ENCODE measurements around the gene CHIC2. TPM values are rescaled to one million over a fixed set of nuclear protein-coding genes. Genes with fewer than 3 reads are reported as not detected.

The CHIC2 gene
- total RNA-seq, 1 experiment from 2014 or later = 8.2 TPM

- Histone ChIP-seq H3K9ac (ENCODE audit: extremely low read depth, insufficient read length, low read length) (no peak overlapping the region), H4K5ac (ENCODE audit: insufficient read length, low read depth, low read length) (no peak overlapping the region), H3K23me2 (ENCODE audit: insufficient read length, low read depth, low read length, poor library complexity, severe bottlenecking) (no peaks in the 10 kb centered on the region), H3K9me3 (ENCODE audit: control insufficient read depth, low read depth, low read length) (no peaks in the 10 kb centered on the region), H3T11ph (ENCODE audit: low read length) (no peak overlapping the region), H3K4ac (ENCODE audit: low read depth, low read length) (no peak overlapping the region), H3K56ac (ENCODE audit: insufficient read length, low read depth, low read length) (no peak overlapping the region), H3K14ac (ENCODE audit: insufficient read depth, low read length) (no peak overlapping the region), H4K20me1 (ENCODE audit: control insufficient read depth, insufficient read depth, insufficient read length) (no peaks in the 10 kb centered on the region), H2BK15ac (ENCODE audit: low read depth, low read length) (no peak overlapping the region), H3K79me1 (ENCODE audit: insufficient read depth, low read depth, low read length, poor library complexity, severe bottlenecking) (no peaks in the 10 kb centered on the region), H3K4me1 (ENCODE audit: insufficient read depth, low read length) (peaks cover 5% of the 10 kb centered on the region; the same call in 1 of the 2 replicates), H2BK20ac (ENCODE audit: low read depth, low read length, poor library complexity, severe bottlenecking) (no peak overlapping the region), H3K27ac (ENCODE audit: insufficient read length, low read depth, low read length) (no peak overlapping the region), H3K23ac (ENCODE audit: insufficient read length, low read depth, low read length) (no peak overlapping the region), H2BK12ac (ENCODE audit: insufficient read length, low read depth, low read length) (no peak overlapping the region), H3K27me3 (ENCODE audit: insufficient read depth, low read length) (no peaks in the 10 kb centered on the region), H3K4me2 (ENCODE audit: insufficient read depth, insufficient read length, low read length) (no peak overlapping the region), H4K8ac (replicated peaks; ENCODE audit: insufficient read length, low read depth, low read length) (no peak overlapping the region), H2AFZ (ENCODE audit: low read length) (no peak overlapping the region), H2BK120ac (ENCODE audit: low read depth, low read length, poor library complexity, severe bottlenecking) (no peak overlapping the region), H2BK5ac (ENCODE audit: insufficient read length, low read length) (no peak overlapping the region), H4K91ac (ENCODE audit: insufficient read length, low read depth, low read length) (no peak overlapping the region), H2AK5ac (ENCODE audit: insufficient read length, low read length) (no peak overlapping the region), H3K18ac (ENCODE audit: insufficient read length, low read depth, low read length) (no peak overlapping the region), H3K79me2 (ENCODE audit: insufficient read depth, low read length) (no peaks in the 10 kb centered on the region)
- no peak overlapping the region for H3K4me3 Mint-ChIP-seq
- no peaks in the 10 kb centered on the region for H3K9me3 Mint-ChIP-seq
- TF ChIP-seq, protein P1, sequence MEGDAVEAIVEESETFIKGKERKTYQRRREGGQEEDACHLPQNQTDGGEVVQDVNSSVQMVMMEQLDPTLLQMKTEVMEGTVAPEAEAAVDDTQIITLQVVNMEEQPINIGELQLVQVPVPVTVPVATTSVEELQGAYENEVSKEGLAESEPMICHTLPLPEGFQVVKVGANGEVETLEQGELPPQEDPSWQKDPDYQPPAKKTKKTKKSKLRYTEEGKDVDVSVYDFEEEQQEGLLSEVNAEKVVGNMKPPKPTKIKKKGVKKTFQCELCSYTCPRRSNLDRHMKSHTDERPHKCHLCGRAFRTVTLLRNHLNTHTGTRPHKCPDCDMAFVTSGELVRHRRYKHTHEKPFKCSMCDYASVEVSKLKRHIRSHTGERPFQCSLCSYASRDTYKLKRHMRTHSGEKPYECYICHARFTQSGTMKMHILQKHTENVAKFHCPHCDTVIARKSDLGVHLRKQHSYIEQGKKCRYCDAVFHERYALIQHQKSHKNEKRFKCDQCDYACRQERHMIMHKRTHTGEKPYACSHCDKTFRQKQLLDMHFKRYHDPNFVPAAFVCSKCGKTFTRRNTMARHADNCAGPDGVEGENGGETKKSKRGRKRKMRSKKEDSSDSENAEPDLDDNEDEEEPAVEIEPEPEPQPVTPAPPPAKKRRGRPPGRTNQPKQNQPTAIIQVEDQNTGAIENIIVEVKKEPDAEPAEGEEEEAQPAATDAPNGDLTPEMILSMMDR (conservative IDR thresholded peaks at IDR 0.05) = no peak
- WGBS (ENCODE audit: extremely low coverage, insufficient read length, low lambda C conversion rate) = no CpG with 5 or more reads among the region's 2 CpGs
- no peak for DNase-seq
- H3K27ac Mint-ChIP-seq = no peak overlapping the region
- peaks cover 20 to 23% of the 10 kb centered on the region in 2 experiments for H3K4me1 Mint-ChIP-seq
- H3K27me3 Mint-ChIP-seq (ENCODE audit: low read depth) = no peaks in the 10 kb centered on the region
- 0 out of 7 replicates have a peak, but pooled peaks cover 0 to 2% (median 0%) of the 10 kb centered on the region in 3 experiments for H3K36me3 Mint-ChIP-seq (ENCODE audit: insufficient read depth in 1 of 3, low read depth in 3 of 3)
Observed at GRCh38 chr4:54005475-54005874, 58.9 kb downstream of the CHIC2 start.
